Middle frontal gyrus (tissue), 1 donor: ENCODE measurements around the gene COL9A2.
"Not testable (repeated sequence)": the region's sequence is repeated elsewhere in the genome, so short reads cannot be mapped to it uniquely, and the experiment has no call there.

Experiments used
- DNase-seq: peaks from one replicate; pipeline ENCODE4 v3.0.0-alpha.2; 2015; ENCODE audit warnings: low spot score; ENCODE audit errors: extremely low spot score

COL9A2 gene

DNA sequence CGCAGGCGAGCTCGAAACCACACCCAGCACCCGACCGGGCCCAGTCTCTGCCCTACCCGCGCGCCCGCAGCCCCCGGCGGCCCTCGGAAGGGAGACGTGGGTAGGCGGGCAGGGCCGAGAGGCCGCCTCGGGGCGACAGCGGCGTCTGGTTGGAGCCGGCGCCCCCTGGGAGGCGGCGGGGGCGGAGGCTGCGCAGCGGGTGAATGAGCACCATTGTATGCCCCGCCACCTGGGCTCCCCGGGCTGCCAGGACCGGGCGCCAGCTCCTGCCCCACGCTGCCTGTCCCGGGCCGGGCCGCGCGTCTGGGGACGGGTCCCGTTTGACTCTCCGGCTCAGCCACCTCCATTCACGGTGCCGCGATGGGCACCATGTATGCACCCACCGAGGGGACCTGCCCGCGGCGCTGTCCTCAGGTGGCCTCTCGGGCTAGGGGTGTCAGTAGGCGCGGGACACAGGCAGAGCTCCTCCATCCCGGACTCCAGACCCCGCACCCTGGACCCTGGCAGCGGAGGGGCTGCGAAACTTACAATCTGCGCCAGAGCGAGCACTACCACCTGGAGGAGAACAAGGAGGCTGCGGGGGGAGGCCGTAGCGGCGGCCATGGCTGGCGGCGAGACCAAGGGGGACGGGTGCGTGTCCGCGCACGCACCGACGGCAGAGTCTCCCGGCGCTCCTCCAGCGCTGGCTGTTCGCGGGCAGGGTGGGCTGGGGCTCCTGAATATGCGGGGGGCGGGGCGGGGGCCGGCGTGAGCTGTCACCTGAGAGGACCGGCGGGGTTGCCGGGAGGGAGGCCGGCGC lies at the start of gene COL9A2:
COL9A2 (minus strand) TSS at position 692 of the 799 bp plus-strand sequence; CDS start at position 603, 89 bp downstream.
- DNase-seq: peak; percentile 71

DNA sequence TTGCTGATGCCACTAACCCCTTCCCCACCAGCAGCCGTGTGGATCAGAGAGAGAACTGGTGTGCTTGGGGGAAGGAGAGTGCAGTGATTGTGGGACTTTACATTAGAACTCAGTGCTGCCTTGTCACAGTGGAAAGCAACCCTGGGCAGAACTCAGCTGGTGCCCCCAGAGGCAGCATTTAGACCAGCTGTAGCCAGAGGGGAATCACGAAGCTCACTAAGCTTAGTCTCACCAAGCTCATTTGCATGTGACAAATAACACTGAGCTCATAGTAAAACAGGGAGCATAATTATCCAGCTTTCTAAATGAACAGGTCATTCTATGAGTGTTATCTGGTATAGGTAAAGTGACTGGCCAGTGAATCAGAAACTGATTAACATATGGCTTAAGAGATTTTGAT lies 46.6 kb upstream of the COL9A2 start:
- DNase-seq: no peak

DNA sequence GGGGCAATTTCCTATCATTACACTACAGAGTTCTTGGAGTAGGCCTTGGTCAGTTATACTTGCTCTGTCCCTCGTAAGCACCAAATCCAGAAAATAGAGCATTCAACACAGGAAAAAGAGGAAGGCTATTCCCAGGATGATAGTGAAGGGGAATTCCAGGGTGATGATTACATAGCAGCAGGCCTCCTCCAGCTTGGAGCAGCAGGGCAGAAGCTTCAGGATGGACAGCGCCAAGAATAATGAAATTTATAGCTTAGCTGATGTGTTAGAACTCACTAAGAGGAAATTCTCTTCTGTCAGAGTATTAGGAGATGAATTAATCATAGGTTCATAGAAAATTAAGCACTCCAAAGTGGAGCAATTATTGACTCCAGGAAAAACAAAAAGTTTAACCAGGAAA lies 45.6 kb upstream of the COL9A2 start:
- DNase-seq: no peak

DNA sequence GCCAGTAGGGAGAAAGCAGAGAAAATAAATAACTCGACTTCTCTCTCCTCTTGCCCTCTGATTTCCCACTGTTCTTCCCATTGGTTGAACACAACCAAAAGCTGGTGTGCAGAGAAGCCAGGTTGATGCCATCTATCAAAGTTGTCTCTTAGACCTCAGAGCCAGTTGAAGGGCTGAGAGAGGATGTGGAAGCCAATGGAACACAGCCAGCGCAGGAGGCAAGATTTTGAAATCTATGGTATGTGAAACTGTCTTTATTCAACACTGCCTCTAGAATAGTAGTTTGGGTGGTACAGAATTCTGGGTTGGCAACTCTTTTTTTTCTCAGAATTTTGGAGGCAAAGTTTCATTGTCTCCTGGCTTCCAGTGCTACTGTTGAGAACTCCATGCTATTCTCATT lies 45.1 kb upstream of the COL9A2 start:
- DNase-seq: no peak

DNA sequence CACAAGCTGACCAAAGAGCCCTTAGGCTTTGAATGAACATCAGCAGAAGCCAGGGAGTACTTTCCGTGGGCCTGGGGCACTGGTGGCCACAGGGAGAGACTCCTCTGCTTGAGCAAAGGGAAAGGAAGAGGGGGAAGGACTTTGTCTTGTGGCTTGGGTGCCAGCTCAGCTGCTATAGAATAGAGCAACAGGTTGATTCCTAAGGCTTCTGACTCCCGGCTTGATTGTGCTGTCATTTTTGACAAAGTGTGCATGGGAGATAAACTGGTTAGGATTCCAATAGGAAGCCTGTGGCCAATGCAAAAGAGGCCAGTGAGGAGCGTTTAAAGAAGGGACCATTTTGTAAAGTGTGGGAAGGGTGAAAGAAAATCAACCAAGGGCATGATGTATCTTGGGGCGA lies 44.6 kb upstream of the COL9A2 start:
- no peak for DNase-seq

DNA sequence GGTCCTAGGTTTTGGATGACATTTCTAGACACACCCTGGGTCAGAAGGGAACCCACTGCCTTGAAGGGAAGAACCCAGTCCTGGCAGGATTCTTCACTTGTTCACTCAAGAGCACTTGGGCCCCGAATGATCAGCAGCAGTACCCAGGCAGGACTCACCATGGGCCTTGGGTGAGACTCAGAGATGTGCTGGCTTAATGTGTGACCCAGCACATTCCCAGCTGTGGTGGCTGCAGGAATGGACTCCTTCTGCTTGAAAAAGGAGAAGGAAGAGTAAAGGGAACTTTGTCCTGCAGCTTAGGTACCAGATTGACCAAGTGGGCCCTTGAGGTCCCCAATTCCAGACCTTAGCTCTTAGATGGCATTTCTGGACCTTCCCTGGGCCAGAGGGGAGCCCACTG lies 44.1 kb upstream of the COL9A2 start:
- DNase-seq: no peak

DNA sequence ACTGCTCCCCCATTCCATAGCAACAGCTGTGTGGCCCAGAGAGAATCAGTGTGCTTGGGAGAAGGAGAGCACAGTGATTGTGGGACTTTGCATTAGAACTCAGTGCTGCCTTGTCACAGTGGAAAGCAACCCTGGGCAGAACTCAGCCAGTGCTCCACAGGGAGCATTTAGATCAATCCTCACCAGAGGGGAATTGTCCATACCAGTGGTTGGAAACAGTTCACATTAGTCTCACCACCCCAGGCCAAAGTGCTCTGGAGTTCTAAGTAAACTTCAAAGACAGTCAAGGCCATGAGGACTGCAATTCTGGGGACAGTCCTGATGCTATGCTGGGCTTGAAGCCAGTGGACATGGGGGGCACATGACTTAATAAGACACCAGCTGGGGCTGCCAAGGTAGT lies 43.5 kb upstream of the COL9A2 start:
- DNase-seq: no peak

DNA sequence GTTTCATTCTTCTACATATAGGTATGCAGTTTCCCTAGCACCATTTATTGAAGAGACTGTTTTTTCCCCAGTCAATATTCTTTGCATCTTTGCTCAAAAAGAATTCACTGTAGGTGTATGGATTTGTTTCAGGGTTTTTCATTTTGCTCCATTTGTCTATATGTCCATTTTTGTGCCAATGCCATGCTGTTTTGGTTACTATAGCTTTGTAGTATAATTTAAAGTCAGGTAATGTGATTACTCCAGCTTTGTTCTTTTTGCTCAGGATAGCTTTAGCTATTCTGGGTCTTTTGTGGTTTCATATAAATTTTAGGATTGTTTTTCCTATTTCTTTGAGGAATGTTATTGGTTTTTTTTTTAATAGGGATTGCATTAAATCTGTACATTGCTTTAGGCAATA lies 40.5 kb upstream of the COL9A2 start:
- no peak for DNase-seq

DNA sequence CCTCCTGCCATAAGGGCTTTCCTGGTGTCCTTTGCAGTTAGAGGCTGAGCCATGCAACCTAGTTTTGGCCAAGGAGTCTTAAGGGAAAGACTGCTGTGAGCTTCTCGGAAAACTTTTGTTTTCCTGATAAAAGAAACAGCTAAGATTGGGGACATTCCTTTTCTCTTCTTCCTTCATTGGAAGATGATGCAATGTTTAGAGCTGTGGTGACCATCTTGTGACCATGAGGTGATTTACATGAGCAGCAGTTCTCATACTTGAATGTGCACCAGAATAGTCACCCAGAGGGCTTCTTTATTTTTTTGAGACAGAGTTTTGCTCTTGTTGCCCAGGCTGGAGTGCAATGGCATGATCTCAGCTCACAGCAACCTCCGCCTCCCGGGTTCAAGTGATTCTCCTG lies 36.0 kb upstream of the COL9A2 start:
- no peak for DNase-seq

DNA sequence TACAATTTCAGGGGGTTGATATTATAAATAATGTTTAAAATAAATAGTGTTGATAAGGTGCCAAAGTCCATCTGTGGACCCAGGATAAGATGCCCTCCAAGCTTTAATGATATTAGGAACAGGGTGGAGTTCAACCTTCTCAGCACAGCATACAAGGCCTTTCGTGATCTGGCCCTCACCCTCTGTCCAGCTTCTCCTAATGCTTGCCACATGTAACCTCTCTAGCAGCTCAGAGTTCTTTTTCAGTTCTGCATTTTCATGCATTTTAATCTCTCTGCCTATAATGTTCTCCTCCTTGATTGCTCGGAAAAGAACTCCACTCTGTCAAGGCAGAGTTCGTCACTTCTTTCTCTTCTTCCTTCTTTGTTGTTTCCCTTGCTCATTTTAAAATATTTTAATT lies 35.0 kb upstream of the COL9A2 start:
- DNase-seq: no peak

DNA sequence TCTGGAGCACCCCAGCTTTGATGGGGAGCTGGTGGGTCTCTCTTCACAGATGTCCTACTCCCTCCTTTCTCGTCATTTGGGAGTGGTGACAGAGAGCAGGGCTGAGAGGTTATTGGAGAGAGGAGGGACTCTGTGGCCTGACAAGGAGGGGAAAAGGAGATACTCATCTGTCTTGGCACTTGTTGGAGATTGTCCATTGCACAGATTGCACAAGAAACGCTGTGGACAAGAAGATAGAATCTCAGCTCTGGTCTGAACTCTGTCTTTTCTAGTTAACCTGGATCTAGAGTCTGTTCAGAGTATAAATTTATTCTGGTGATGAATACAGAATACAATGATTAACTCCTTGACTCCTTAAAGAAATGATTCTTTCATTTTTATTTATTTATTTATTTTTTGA lies 34.0 kb upstream of the COL9A2 start:
- DNase-seq: no peak

DNA sequence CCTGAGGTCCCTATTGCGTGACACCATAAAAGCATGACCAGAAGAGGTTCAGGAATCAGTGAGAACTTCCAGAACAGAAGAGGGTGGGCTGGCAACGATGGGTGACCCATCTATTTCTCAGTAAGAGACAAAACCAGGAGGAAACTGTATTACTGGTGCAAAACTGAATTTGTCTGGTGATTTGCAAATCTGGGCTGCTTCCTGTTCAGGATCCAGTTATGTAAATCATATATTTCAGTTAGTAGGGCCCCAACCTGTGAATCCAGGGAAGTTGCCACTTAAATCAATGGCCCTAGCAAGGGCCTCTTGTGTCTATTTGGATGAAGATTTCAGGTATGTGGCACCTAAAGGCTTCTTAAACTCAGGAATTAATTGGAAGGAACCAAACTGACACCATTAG lies 33.3 kb upstream of the COL9A2 start:
- DNase-seq: no peak

DNA sequence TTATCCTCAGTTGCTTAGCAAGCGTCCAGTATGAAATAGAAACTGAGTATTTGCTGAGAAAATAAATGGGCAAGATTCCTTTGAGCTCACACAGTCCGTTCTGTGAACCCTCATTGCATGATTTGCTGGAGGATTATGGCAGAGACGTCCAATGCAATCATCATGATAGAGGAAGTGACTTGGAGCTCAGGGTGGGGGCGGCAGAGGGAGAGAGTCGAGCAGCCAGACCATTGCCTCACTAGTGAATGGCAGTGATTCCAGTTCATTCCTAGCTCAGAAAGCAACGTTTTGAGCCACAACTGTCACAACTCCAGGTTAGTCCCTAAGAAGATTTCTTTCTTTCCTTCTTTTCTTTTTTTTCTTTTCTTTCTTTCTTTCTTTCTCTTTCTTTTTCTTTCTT lies 27.5 kb upstream of the COL9A2 start:
- DNase-seq: no peak

DNA sequence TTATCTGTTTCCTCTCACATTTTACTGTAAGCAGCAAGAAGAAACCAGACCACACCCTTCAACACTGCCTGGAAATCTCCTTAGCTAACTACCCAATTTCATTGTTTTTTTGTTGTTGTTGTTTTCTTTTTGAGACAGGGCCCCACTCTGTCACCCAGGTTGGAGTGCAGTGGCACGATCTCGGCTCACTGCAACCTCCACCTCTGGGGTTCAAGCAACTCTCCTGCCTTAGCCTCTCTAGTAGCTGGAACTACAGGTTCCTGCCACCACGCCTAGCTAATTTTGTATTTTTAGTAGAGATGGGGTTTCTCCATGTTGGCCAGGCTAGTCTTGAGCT lies 25.3 kb upstream of the COL9A2 start:
- DNase-seq: not testable (repeated sequence)

DNA sequence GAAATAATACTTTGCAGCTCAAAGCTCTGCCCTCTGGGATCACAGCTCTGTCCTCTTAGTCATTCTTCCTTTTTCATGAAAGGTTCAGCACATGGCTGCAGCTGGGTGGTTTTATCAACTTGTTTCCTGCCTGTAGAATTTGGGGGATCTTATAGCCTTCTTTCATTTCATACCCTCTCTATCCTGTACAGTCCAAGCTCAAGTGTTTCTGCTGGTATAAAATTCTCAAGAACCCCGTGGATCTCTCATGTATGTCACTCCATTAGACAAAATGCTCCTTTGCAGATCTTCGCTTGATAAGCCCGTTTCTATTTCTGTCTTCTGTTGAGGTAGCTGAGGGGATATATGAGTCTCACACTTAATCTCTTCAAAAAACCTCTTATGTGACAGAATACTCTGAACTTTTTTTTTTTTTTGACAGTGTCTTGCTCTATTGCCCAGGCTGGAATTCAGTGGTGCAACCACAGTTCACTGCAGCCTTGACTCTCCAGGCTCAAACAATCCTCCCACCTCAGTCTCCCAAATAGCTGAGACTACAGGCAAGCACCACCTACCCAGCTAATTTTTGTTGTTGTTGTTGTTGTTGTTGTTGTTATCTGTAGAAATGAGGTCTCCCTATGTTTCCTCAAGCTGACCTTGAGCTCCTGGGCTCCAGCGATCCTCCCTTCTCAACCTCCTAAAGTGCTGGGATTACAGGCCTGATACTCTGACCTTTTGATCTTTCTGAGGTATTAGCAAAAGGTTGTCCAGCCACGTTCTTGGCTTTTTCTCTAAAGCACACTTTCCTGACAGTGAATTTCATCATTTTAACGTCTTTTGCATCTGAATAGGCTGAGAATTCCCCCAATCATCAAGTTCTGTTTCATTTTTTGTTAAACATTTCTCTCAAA lies 24.6 kb upstream of the COL9A2 start:
- DNase-seq: no peak

DNA sequence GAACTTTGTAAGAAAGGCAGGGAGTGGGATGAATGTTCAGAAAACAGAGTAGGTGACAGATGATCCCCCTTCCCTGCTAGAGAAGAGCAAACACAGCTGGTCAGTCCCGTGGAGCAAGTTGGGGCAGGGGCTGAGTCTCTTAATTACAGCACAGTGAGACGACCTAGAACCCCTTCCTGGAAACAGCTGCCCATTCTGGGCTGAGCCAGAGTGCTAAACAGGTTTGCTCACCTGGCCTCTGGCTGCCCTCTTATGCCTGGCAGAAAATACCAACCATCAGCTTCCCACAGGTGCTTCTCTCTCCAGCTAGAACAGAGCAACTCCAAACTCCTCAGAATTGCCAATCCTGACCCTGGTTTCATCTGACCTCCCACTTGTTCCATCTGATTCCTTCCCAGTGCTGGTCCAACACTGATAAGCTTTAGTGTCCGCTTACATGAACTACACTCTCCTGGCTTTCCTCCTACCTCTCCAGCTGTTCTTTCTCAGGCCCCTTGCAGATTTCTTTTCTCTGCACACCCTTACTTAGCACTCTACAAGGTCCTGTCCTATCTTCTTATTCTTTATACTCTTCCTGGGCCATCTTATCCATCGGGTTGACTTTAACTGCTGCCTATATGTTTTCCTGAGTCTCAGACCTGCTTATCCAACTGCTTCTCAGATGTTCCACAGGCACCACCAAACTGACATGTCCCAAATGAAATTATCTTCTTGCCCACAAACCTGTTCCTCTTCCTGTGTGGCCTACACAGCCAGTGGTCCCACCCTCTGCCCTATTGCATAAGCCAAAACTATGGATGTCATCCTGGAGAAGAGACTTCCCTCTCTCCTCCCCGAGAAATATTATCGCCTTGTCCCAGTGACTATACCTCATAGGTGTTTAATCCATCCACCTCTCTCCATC lies 22.6 kb upstream of the COL9A2 start:
- DNase-seq: no peak

DNA sequence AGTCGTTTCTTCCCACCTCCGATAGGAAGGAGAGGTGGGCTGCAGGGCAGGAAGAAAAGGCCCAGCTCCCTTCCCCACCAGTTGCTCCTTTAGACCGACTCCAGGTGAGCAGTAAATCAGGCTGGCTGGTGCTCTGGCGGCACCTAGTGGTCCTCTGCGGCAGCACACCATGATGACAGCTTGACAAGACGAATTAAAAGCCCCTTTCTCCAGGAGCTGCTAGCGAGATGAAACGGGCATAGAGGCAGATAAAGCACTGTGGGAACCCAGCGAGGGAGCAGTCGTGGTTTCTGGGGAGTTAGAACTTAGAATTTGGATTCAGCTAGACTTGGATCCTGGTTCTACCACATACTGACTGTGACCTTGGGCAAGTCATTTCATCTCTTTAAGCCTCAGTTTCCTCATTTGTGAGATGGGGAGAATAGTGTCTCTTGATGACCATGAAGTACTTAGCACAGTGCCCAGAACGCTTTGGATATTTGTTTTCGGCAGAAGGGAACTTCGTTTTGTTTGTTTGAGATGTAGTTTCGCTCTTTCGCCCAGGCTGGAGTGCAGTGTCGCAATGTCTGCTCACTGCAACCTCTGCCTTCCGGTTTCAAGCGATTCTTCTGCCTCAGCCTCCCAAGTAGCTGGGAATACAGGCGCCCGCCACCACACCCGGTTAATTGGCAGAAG lies 21.8 kb upstream of the COL9A2 start:
- DNase-seq: peak; percentile 21

DNA sequence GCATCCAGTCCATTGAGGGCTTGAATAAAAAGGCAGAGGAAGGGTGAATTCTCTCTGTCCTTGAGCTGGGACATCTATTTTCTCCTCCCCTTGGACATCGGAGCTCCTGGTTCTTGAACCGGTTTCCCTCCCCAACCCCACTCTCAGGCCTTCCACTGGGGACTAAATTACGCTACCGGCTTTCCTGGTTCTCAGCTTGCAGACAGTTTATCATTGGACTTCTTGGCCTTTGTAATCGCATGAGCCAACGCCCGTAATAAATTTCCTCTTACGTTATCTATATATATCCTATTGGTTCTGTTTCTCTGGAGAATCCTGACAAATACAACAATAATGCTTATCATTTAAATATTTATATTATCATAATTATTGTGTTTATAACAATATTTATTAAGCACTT lies 20.4 kb upstream of the COL9A2 start:
- DNase-seq: no peak

DNA sequence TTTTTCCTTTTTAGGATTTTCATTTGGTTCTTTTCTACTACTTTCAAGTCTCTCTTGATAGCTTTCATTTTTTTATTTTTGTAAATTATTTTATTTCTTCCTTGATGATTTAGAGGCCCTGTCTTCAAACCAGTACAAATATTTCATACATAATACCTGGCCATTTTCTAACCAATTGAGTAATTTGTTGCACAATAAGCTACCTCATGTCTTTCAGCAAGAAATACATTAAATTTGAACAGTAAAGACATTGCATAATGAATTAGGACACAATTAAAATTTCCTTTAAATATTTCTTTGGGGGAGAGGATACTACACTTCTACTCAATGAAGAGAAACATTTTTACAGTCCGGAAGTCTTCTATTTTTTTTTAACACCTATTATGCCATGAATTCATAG lies 15.6 kb upstream of the COL9A2 start:
- no peak for DNase-seq

DNA sequence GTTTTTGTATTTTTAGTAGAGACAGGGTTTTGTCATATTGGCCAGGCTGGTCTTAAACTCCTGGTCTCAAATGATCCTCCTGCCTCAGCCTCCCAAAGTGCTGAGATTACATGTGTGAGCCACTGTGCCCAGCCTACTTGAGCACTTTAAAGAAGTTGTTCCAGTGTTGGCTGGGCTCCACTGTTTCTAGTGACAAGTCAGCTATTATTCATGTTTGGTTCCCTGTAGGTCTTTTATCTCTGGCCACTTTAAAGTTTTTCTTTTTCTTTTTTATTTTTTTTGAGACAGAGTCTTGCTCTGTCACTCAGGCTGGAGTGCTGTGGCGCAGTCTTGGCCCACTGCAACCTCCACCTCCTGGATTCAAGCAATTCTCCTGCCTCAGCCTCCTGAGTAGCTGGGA lies 14.3 kb upstream of the COL9A2 start:
- not testable (repeated sequence) for DNase-seq

DNA sequence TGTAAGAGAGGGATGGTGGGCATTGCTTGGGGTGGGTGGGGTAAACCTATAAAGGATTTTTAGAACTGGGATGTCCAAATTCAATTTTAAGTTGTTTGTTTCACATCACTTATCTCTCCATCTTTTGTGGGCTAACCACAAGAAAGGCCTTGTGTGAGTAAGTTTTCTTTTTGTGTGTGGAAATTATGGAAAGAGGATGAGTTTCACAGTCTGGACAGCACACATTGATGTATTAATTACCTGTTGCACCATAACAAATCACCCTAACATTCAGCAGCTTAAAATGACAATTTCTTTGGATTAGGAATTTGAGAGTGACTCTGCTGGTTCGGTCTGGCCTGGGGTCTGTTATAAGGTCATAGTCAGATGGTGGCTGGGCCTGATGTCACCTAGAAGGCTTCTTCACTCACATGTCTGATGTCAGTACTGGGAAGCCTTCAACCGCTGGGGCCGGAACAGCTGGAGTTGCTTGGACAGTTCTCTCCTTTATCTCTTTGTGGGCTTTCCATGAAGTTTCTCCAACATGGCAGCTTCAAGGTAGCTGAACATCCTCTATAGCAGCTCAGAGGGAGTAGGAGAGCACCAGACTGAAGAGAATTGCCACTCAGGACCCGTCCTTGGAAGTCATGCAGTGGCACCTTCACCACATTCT lies 2.0 kb upstream of the COL9A2 start:
- DNase-seq: no peak
